Measurements from ENCODE around the gene ARV1. TPM values are rescaled to one million over a fixed set of nuclear protein-coding genes. Genes with fewer than 3 reads are reported as not detected.

ARV1 gene
- total RNA-seq = 10 to 100 TPM; 11.8 to 27.4 (median 18.0) TPM
- polyA plus RNA-seq = 10 to 100 TPM; 17.8 to 31.6 (median 19.5) TPM
- long read RNA-seq, donor 1, transcript ARV1-201 (6 exons, 1,335 nt) = major isoform, 10 of 38 reads
- long read RNA-seq, donor 1, partial matches to known transcripts = 28 of 38 reads
- long read RNA-seq, donor 1, other reads (novel, unspliced or antisense) = 0 of 38 reads
- long read RNA-seq, donor 2, transcript ARV1-201 (6 exons, 1,335 nt) = major isoform, 9 of 9 reads
- long read RNA-seq, donor 2, partial matches to known transcripts = 0 of 9 reads
- long read RNA-seq, donor 2, other reads (novel, unspliced or antisense) = 0 of 9 reads

DNA sequence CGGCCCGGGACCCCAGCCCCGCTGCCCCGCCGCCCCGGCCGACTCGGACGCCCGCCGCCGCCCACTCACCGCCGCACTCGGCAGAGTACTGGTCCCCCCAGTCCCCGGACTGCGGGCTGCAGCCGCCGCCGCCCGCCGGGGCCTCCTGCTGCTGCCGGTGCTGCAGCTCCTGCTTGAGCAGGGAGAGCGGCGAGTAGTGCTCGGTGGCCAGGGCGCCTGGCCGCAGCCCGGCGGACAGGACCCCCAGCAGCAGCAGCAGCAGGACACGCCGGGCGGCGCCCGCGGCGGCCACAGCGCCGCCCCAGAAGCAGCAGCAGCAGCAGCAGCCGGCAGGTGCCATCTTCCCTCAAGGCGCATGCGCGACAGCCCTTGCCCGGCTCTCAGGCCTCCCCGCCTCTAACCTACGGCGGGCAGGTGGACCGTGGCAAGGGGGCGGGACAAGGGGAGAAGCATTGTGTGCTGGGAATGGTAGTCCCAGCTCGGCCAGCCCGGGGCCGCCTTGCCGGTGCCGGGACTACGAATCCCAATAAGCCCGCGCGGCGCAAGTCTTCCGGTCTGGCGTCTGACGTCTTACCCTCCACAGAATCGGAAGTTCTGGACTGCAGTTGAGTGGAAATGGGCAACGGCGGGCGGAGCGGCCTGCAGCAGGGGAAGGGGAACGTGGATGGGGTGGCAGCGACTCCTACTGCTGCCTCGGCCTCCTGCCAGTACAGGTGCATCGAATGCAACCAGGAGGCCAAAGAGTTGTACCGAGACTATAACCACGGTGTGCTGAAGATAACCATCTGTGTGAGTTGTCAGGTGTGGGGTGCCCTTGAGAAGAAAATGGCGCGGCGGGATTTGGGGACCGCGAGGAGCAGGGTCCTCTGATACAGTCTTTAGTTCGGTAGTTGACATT lies at the start of gene ARV1, which contains the start of gene TTC13:
ARV1 (plus strand) TSS at position 604 of the 898 bp plus-strand sequence; CDS start at position 616, 12 bp downstream.
TTC13 (minus strand) TSS at position 371 of the 898 bp plus-strand sequence; CDS start at position 340, 31 bp downstream.
- Histone ChIP-seq H3K4me3 (peak within 1 kb of the TSS; percentile 78 to 99 (median 94)), H3K36me3 (peaks cover 0 to 40% (median 0%) of the 10 kb centered on the region in 6 donors), H3K27ac (peak within 1 kb of the TSS; percentile 73 to 92 (median 84)), H3K27me3 (replicated peaks in 1 of 7) (no peaks in the 10 kb centered on the region), H3K4me1 (peaks cover 17 to 64% (median 37%) of the 10 kb centered on the region in 6 donors), H3K9me3 (no peaks in the 10 kb centered on the region)
- intact Hi-C loops (cut with DNase I; ENCODE audit: low total_unique reads) = loop anchor here (5.0 kb wide), 1 partner anchor 59 kb away; no protein-coding TSS in a partner anchor
- TF ChIP-seq POLR2A (IDR thresholded peaks at IDR 0.05) (peak in 2 of 3 donors; percentile 16 to 53), CTCF (IDR thresholded peaks at IDR 0.05 in 8 of 11, conservative IDR thresholded peaks at IDR 0.05 in 3 of 11) (peak in 10 of 11 experiments; percentile 32 to 87 (median 67)), POLR2AphosphoS5 (IDR thresholded peaks at IDR 0.05) (peak; percentile 95 to 97 (median 95))
- peak; percentile 100 for DNase-seq
- WGBS, 5 donors = 0 to 1% (median 0%) methylated on average over 36 to 79 of the region's 79 CpGs

GRCh38 chr1:230930986-230931385 lies 47.9 kb upstream of the ARV1 start:
- H3K36me3 ChIP-seq = peaks cover 0 to 99% (median 50%) of the 10 kb centered on the region in 6 donors
- no peaks in the 10 kb centered on the region for H3K4me1 ChIP-seq
- TF ChIP-seq CTCF (IDR thresholded peaks at IDR 0.05 in 8 of 11, conservative IDR thresholded peaks at IDR 0.05 in 3 of 11) (no peak), POLR2A (IDR thresholded peaks at IDR 0.05) (no peak), POLR2AphosphoS5 (IDR thresholded peaks at IDR 0.05) (no peak)
- DNase-seq = no peak
- intact Hi-C loops (cut with DNase I; ENCODE audit: low total_unique reads) = no loop called here
- H3K27me3 ChIP-seq (replicated peaks in 1 of 7) = no peaks in the 10 kb centered on the region
- no peaks in the 10 kb centered on the region for H3K9me3 ChIP-seq
- H3K4me3 ChIP-seq = no peak overlapping the region
- 85 to 97% (median 95%) methylated on average over 3 of the region's 3 CpGs for WGBS, 5 donors
- no peak overlapping the region for H3K27ac ChIP-seq

DNA sequence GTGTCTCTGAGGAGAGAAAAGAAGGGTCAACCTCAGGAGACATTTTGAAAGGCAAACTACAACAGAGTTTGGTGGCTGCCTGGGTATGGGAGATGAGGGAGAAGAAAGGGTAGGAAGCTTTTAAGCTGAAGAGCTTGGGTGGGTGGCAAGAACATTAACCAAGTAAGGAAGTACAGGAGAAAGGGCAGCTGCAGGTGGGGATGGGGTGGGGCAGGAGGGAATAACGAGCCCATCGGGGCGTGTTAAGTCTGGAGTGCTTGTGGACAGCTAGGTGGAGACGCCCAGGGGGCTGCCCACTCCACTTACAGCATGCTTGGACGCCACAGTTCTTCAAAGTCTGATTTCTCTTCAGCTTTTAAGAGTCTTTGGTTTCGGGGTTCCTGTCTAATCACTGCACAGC lies 43.0 kb upstream of the ARV1 start:
- peaks cover 0 to 10% (median 0%) of the 10 kb centered on the region in 6 donors for H3K4me1 ChIP-seq
- no peak for TF ChIP-seq POLR2AphosphoS5 (IDR thresholded peaks at IDR 0.05)
- TF ChIP-seq POLR2A (IDR thresholded peaks at IDR 0.05) = no peak
- no peak for TF ChIP-seq CTCF (IDR thresholded peaks at IDR 0.05 in 8 of 11, conservative IDR thresholded peaks at IDR 0.05 in 3 of 11)
- H3K9me3 ChIP-seq = no peaks in the 10 kb centered on the region
- H3K27ac ChIP-seq = no peak overlapping the region
- H3K4me3 ChIP-seq = no peak overlapping the region
- H3K36me3 ChIP-seq = peaks cover 0 to 91% (median 21%) of the 10 kb centered on the region in 6 donors
- intact Hi-C loops (cut with DNase I; ENCODE audit: low total_unique reads) = no loop called here
- DNase-seq = no peak
- H3K27me3 ChIP-seq (replicated peaks in 1 of 7) = no peaks in the 10 kb centered on the region
- WGBS, 5 donors = 91 to 98% (median 94%) methylated on average over 6 of the region's 6 CpGs
